SK-N-MC (cell line): ENCODE measurements around the gene MIF.
"Not testable (repeated sequence)": the region's sequence is repeated elsewhere in the genome, so short reads cannot be mapped to it uniquely, and the experiment has no call there.

ENCODE experiments used
- EZH2 ChIP-seq: fragments of 200-600 bp; sonication (generic); IDR thresholded peaks from one replicate; pipeline ENCODE4 v1.6.1; 2017; ENCODE audit warnings: antibody characterized with exemption
- FOXP2 ChIP-seq: optimal IDR thresholded peaks from 2 replicates; pipeline ENCODE3; 2011; ENCODE audit warnings: mild to moderate bottlenecking, moderate library complexity; ENCODE audit not compliant: insufficient read depth; ENCODE audit errors: extremely low read length, control extremely low read depth
- POLR2AphosphoS5 ChIP-seq: IDR thresholded peaks from 2 replicates; pipeline ENCODE4 v1.6.1; 2012; ENCODE audit warnings: mild to moderate bottlenecking, low read depth, low read length, borderline replicate concordance

DNA sequence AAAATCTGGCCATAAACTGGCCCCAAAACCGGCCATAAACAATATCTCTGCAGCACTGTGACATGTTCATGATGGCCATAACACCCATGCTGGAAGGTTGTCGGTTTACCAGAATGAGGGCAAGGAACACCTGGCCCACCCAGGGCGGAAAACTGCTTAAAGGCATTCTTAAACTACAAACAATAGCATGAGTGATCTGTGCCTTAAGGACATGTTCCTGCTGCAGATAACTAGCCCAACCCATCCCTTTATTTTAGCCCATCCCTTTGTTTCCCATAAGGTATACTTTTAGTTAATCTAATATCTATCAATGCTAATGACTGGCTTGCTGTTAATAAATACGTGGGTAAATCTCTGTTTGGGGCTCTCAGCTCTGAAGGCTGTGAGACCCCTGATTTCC, 6.0 kb downstream of the MIF start:
- not testable (repeated sequence) for TF ChIP-seq EZH2, FOXP2, POLR2AphosphoS5
